H1 (cell line): Measurements from ENCODE around the gene HDHD3. TPM values are rescaled to one million over a fixed set of nuclear protein-coding genes. Genes with fewer than 3 reads are reported as not detected.

Experiments
- CTCF ChIA-PET: fragments of 300-600 bp; sonication (Branson Sonifier 250); formaldehyde crosslinking; loops from one replicate; lab custom pipeline; 2021; ENCODE audit not compliant: partially characterized antibody; lab: Charles Lee
- POLR2A ChIA-PET: fragments of 300-600 bp; sonication (Branson Sonifier 250); formaldehyde crosslinking; loops from one replicate; lab custom pipeline; 2021; ENCODE audit warnings: inconsistent platforms; ENCODE audit not compliant: partially characterized antibody; lab: Charles Lee
- DNase-seq, 2 experiments: peaks; one replicate each; pipeline versions ENCODE4 v3.0.0 to v3.0.0-alpha.2; 2010 to 2022; ENCODE audit warnings: low spot score in 2 of 2, low read depth in 1 of 2, mixed read lengths in 1 of 2
- FAIRE-seq: peaks from 2 replicates; lab custom pipeline; 2011; peaks lifted over from hg19 to GRCh38; lab: Jason Lieb, UNC
- H2AFZ ChIP-seq: 2 replicates; pipeline ENCODE4 v1.8.1; 2012; ENCODE audit warnings: low read length, inconsistent platforms
- H2AK5ac ChIP-seq: 2 replicates; pipeline ENCODE4 v1.6.1; 2013; ENCODE audit warnings: low read depth, low read length
- H2BK120ac ChIP-seq: replicated peaks from 2 replicates; pipeline ENCODE3; 2013; ENCODE audit warnings: low read depth, low read length, inconsistent platforms
- H2BK12ac ChIP-seq: 2 replicates; pipeline ENCODE4 v1.6.1; 2013; ENCODE audit warnings: low read depth, low read length
- H2BK15ac ChIP-seq: 2 replicates; pipeline ENCODE4 v1.6.1; 2013; ENCODE audit warnings: low read length
- H2BK20ac ChIP-seq: 2 replicates; pipeline ENCODE4 v1.6.1; 2013; ENCODE audit warnings: low read length
- H2BK5ac ChIP-seq: 2 replicates; pipeline ENCODE4 v1.6.1; 2013; ENCODE audit warnings: low read depth, low read length
- H3K14ac ChIP-seq: 2 replicates; pipeline ENCODE4 v1.6.1; 2013; ENCODE audit warnings: inconsistent platforms; ENCODE audit not compliant: insufficient read length
- H3K18ac ChIP-seq: 2 replicates; pipeline ENCODE4 v1.6.1; 2013; ENCODE audit warnings: low read length; ENCODE audit errors: extremely low read depth
- H3K23ac ChIP-seq: 2 replicates; pipeline ENCODE4 v1.6.1; 2013; ENCODE audit warnings: inconsistent platforms; ENCODE audit not compliant: insufficient read length
- H3K23me2 ChIP-seq: 2 replicates; pipeline ENCODE4 v1.6.1; 2013; ENCODE audit warnings: low read depth, low read length
- H3K27ac ChIP-seq: 2 replicates; pipeline ENCODE4 v1.6.1; 2011; ENCODE audit warnings: low read depth, low read length, inconsistent platforms
- H3K27me3 ChIP-seq, 4 experiments: replicated peaks in 1 of 4; 1 replicate in 1 of 4; 2 replicates in 3 of 4; pipeline versions ENCODE4 v1.6.1 to v1.8.1; 2011 to 2013; ENCODE audit warnings: low read length in 3 of 4, mild to moderate bottlenecking in 3 of 4, inconsistent platforms in 2 of 4, mixed read lengths in 2 of 4, moderate library complexity in 1 of 4; ENCODE audit not compliant: control insufficient read depth in 3 of 4, insufficient read depth in 3 of 4; ENCODE audit errors: extremely low read depth in 1 of 4
- H3K36me3 ChIP-seq, 4 experiments: 2 replicates each; pipeline versions ENCODE4 v1.6.1 to v1.8.1; 2011 to 2013; ENCODE audit warnings: mild to moderate bottlenecking in 4 of 4, low read length in 3 of 4, moderate library complexity in 2 of 4, control low read depth in 1 of 4, inconsistent platforms in 1 of 4; ENCODE audit not compliant: insufficient read depth in 4 of 4, control insufficient read depth in 2 of 4
- H3K4ac ChIP-seq: replicated peaks from 2 replicates; pipeline ENCODE3; 2013; ENCODE audit warnings: low read length, low read depth, mixed read lengths, inconsistent platforms; ENCODE audit not compliant: insufficient read length
- H3K4me1 ChIP-seq, 4 experiments: replicated peaks in 1 of 4; 1 replicate in 1 of 4; 2 replicates in 3 of 4; pipeline versions ENCODE4 v1.6.1 to v1.8.1; 2011 to 2013; ENCODE audit warnings: low read length in 3 of 4, inconsistent platforms in 2 of 4, mixed read lengths in 1 of 4; ENCODE audit not compliant: insufficient read depth in 4 of 4, control insufficient read depth in 3 of 4
- H3K4me2 ChIP-seq, 2 experiments: 2 replicates each; pipeline versions ENCODE4 v1.6.1 to v1.8.1; 2011 to 2013; ENCODE audit warnings: low read depth in 2 of 2, low read length in 2 of 2, control low read depth in 1 of 2, inconsistent platforms in 1 of 2, mild to moderate bottlenecking in 1 of 2; ENCODE audit not compliant: insufficient read depth in 1 of 2
- H3K4me3 ChIP-seq, 4 experiments: fragments of 200-600, 300-600 bp in 1 of 4; sonication (generic), shearing (Covaris generic), sonication (Bioruptor Twin) in 1 of 4; 2 replicates each; pipeline versions ENCODE4 v1.5.1 to v1.8.1; 2011 to 2016; ENCODE audit warnings: low read length in 4 of 4, low read depth in 3 of 4, control low read depth in 2 of 4, inconsistent platforms in 2 of 4, mild to moderate bottlenecking in 2 of 4, mixed read lengths in 1 of 4, moderate library complexity in 1 of 4; ENCODE audit not compliant: insufficient read depth in 2 of 4; ENCODE audit errors: extremely low read depth in 1 of 4
- H3K56ac ChIP-seq: replicated peaks from 2 replicates; pipeline ENCODE3; 2013; ENCODE audit warnings: low read depth, mild to moderate bottlenecking, mixed read lengths, low read length, inconsistent platforms; ENCODE audit not compliant: insufficient read length
- H3K79me1 ChIP-seq: 2 replicates; pipeline ENCODE4 v1.6.1; 2013; ENCODE audit warnings: low read depth, low read length, control low read depth
- H3K79me2 ChIP-seq, 2 experiments: 2 replicates each; pipeline versions ENCODE4 v1.6.1 to v1.8.1; 2012 to 2013; ENCODE audit warnings: low read length in 2 of 2, mild to moderate bottlenecking in 2 of 2, inconsistent platforms in 1 of 2; ENCODE audit not compliant: insufficient read depth in 2 of 2, control insufficient read depth in 1 of 2
- H3K9ac ChIP-seq, 4 experiments: replicated peaks in 1 of 4; 1 replicate in 1 of 4; 2 replicates in 3 of 4; pipeline versions ENCODE4 v1.6.1 to v1.8.1; 2011 to 2013; ENCODE audit warnings: low read depth in 3 of 4, low read length in 3 of 4, control low read depth in 2 of 4, mild to moderate bottlenecking in 2 of 4, moderate library complexity in 2 of 4, inconsistent platforms in 1 of 4; ENCODE audit errors: extremely low read depth in 1 of 4
- H3K9me3 ChIP-seq, 2 experiments: 2 replicates each; pipeline versions ENCODE4 v1.6.1 to v1.8.1; 2012 to 2013; ENCODE audit warnings: mild to moderate bottlenecking in 2 of 2, moderate library complexity in 2 of 2, control low read depth in 1 of 2, inconsistent platforms in 1 of 2, low read depth in 1 of 2, low read length in 1 of 2, mixed read lengths in 1 of 2; ENCODE audit not compliant: insufficient read depth in 2 of 2
- H4K20me1 ChIP-seq, 2 experiments: replicated peaks in 1 of 2; 2 replicates each; pipeline versions ENCODE3 to v1.8.1; 2011 to 2013; ENCODE audit warnings: inconsistent platforms in 2 of 2, low read length in 2 of 2, mild to moderate bottlenecking in 1 of 2; ENCODE audit not compliant: insufficient read depth in 2 of 2, control insufficient read depth in 1 of 2
- H4K5ac ChIP-seq: 2 replicates; pipeline ENCODE4 v1.6.1; 2013; ENCODE audit warnings: low read length, low read depth, mixed read lengths, inconsistent platforms; ENCODE audit not compliant: insufficient read length
- H4K8ac ChIP-seq: 2 replicates; pipeline ENCODE4 v1.8.0; 2013; ENCODE audit warnings: mild to moderate bottlenecking, moderate library complexity, low read length, inconsistent platforms; ENCODE audit not compliant: insufficient read depth; ENCODE audit errors: extremely low read depth
- H4K91ac ChIP-seq: replicated peaks from 2 replicates; pipeline ENCODE3; 2013; ENCODE audit warnings: low read length, mixed read lengths, inconsistent platforms; ENCODE audit not compliant: insufficient read length
- ATF2 ChIP-seq: IDR thresholded peaks from 2 replicates; pipeline ENCODE4 v1.6.1; 2012; ENCODE audit warnings: low read length, inconsistent platforms
- BRCA1 ChIP-seq: IDR thresholded peaks from 2 replicates; pipeline ENCODE4 v1.6.1; 2012; ENCODE audit warnings: low read depth, low read length, improper control_type of control experiment
- CBX5 ChIP-seq: fragments of 300-800, 300-1000 bp; sonication (generic); IDR thresholded peaks from 2 replicates; pipeline ENCODE4 v1.7.1; 2016; ENCODE audit warnings: antibody characterized with exemption, low read length, low read depth
- CEBPB ChIP-seq: IDR thresholded peaks from 2 replicates; pipeline ENCODE4 v1.6.1; 2012; ENCODE audit warnings: low read depth, low read length
- EZH2 ChIP-seq: fragments of 200-600 bp; sonication (generic); IDR thresholded peaks from 2 replicates; pipeline ENCODE4 v1.7.1; 2012; ENCODE audit warnings: low read depth, mild to moderate bottlenecking, moderate library complexity, low read length, inconsistent platforms; ENCODE audit not compliant: severe bottlenecking
- FOSL1 ChIP-seq: IDR thresholded peaks from 2 replicates; pipeline ENCODE4 v1.6.1; 2011; ENCODE audit warnings: mild to moderate bottlenecking, low read depth, low read length, moderate library complexity; ENCODE audit not compliant: insufficient read depth
- GTF2F1 ChIP-seq: IDR thresholded peaks from 2 replicates; pipeline ENCODE4 v1.6.1; 2012; ENCODE audit warnings: low read depth, low read length, improper control_type of control experiment, borderline replicate concordance
- POU5F1 ChIP-seq: IDR thresholded peaks from 2 replicates; pipeline ENCODE4 v1.6.1; 2011; ENCODE audit warnings: low read depth, mild to moderate bottlenecking, low read length, moderate library complexity
- RNF2 ChIP-seq: fragments of 200-900, 300-1000 bp; sonication (generic); IDR thresholded peaks from 2 replicates; pipeline ENCODE4 v1.7.1; 2016; ENCODE audit warnings: borderline replicate concordance, low read depth, mild to moderate bottlenecking, antibody characterized with exemption, low read length; ENCODE audit not compliant: poor library complexity, severe bottlenecking; ENCODE audit errors: missing control alignments
- SIRT6 ChIP-seq: IDR thresholded peaks from one replicate; pipeline ENCODE4 v1.7.1; 2012; ENCODE audit warnings: low read length, inconsistent platforms
- SP1 ChIP-seq: IDR thresholded peaks from 2 replicates; pipeline ENCODE4 v1.6.1; 2011; ENCODE audit warnings: low read depth, low read length
- WGBS, 2 experiments: shearing (Covaris generic) in 1 of 2; methylation state at CpG; one replicate each; pipeline versions ENCODE4 v1.1.6 to v1.1.7; 2013 to 2015; ENCODE audit warnings: low lambda C conversion rate in 2 of 2, mixed read lengths in 2 of 2, inconsistent platforms in 1 of 2, low coverage in 1 of 2, missing lambda C conversion rate in 1 of 2; ENCODE audit not compliant: insufficient replicate concordance in 2 of 2, insufficient coverage in 1 of 2, insufficient read length in 1 of 2; ENCODE audit errors: extremely low coverage in 1 of 2, missing lambda C conversion rate in 1 of 2; 5-methylcytosine and 5-hydroxymethylcytosine counted together
- polyA plus RNA-seq, 7 experiments: library from polyadenylated mRNA; depleted of rRNA in 3 of 7; stranded (reverse) in 5 of 7; unstranded in 2 of 7; fragments of >200 nt in 5 of 7; fragments of 200-250 nt in 2 of 7; gene quantifications; 1 replicate in 5 of 7; 2 replicates in 1 of 7; 4 replicates in 1 of 7; pipeline versions ENCODE4 v1.2.1 to v1.2.3, GENCODE V29; 2011 to 2013; ENCODE audit warnings: missing spikeins in 2 of 7, mixed read lengths in 2 of 7
- total RNA-seq: library from RNA; stranded (reverse); fragmentation: NEBNext Ultra II Directional; extraction: Animal tissue kit (Norgen Biotek cat#: 25700); gene quantifications from 2 replicates; pipeline ENCODE4 v1.2.1, GENCODE V29; 2021

The HDHD3 gene
- total and polyA plus RNA-seq, 2 of the 8 experiments (the other 6 are each of a cell fraction or from before 2014, with no cell fraction given): 12.1 to 25.3 TPM

- DNase-seq: no peak
- CTCF ChIA-PET: interaction anchor here (1.0 to 1.8 kb wide), 4 partner anchors 16 to 283 kb away, joined by 3 to 4 read pairs (median 4); no protein-coding TSS in a partner anchor
- TF ChIP-seq ATF2 (no peak), POU5F1 (no peak), FOSL1 (no peak), SP1 (no peak), BRCA1 (no peak), GTF2F1 (no peak), EZH2 (no peak), SIRT6 (no peak), RNF2 (no peak), CBX5 (no peak), CEBPB (no peak)
These were observed 3.5 kb downstream of the HDHD3 start for GRCh38 chr9:113373256-113373655.

More at GRCh38 chr9:113373256-113373655, 3.5 kb downstream of the HDHD3 start:
- no peak overlapping the region for H2BK15ac ChIP-seq
- H3K23ac ChIP-seq: no peak overlapping the region
- H3K4me2 ChIP-seq: peak overlapping the region in 1 of 2 experiments; percentile 9; a peak in 1 of 4 replicates
- H3K79me1 ChIP-seq: no peaks in the 10 kb centered on the region
- H3K36me3 ChIP-seq: peaks cover 0 to 19% (median 2%) of the 10 kb centered on the region in 4 experiments; a peak in 4 of 8 replicates
- 65% methylated on average over 3 of the region's 3 CpGs; no CpG with 5 or more reads in 1 of the 2 experiments for WGBS, 2 experiments
- H2AK5ac ChIP-seq: no peak overlapping the region
- no peak overlapping the region for H2BK12ac ChIP-seq
- H2BK5ac ChIP-seq: no peak overlapping the region
- no peak for FAIRE-seq
- no peak overlapping the region for H2AFZ ChIP-seq
- no peak overlapping the region for H3K18ac ChIP-seq
- peaks cover 3% of the 10 kb centered on the region; the same call in 1 of the 2 replicates for H3K23me2 ChIP-seq
- H4K91ac ChIP-seq: no peak overlapping the region
- no peak overlapping the region for H3K14ac ChIP-seq
- no peak overlapping the region for H3K4ac ChIP-seq
- peaks cover 0 to 5% of the 10 kb centered on the region in 2 experiments; a peak in 1 of 4 replicates for H3K79me2 ChIP-seq
- H3K56ac ChIP-seq: no peak overlapping the region
- H3K9me3 ChIP-seq: no peaks in the 10 kb centered on the region
- H4K20me1 ChIP-seq: peaks cover 0 to 2% of the 10 kb centered on the region in 2 experiments
- no peak overlapping the region for H4K5ac ChIP-seq
- H3K4me3 ChIP-seq: no peak overlapping the region
- POLR2A ChIA-PET: interaction anchor here (0.5 to 1.8 kb wide), 6 partner anchors 11 to 47 kb away, joined by 3 to 6 read pairs (median 3); partner anchors contain the start of genes C9orf43 and POLE3
- no peak overlapping the region for H2BK120ac ChIP-seq
- H2BK20ac ChIP-seq: no peak overlapping the region
- no peak overlapping the region for H3K27ac ChIP-seq
- H4K8ac ChIP-seq: no peak overlapping the region
- peaks cover 0 to 5% (median 2%) of the 10 kb centered on the region in 4 experiments; a peak in 3 of 7 replicates for H3K4me1 ChIP-seq
- no peak overlapping the region for H3K9ac ChIP-seq
- H3K27me3 ChIP-seq: no peaks in the 10 kb centered on the region
